Lower lobe of right lung (tissue), 2 donors: ENCODE results near the gene MGAT5B. TPM values are rescaled to one million over a fixed set of nuclear protein-coding genes. Genes with fewer than 3 reads are reported as not detected.
"Not testable (repeated sequence)": the region's sequence is repeated elsewhere in the genome, so short reads cannot be mapped to it uniquely, and the experiment has no call there.

Source experiments
- ATAC-seq, 2 donors: fragments of 200-7000 bp; cut with Tn5 transposase; one replicate each; pipeline ENCODE4 v1.9.1; 2020 to 2022; ENCODE audit warnings: mild to moderate bottlenecking in 2 of 2, moderate library complexity in 2 of 2
- DNase-seq: peaks from one replicate; pipeline ENCODE4 v3.0.0-alpha.2; 2020
- H3K27ac ChIP-seq: fragments of 200-600 bp; one replicate; pipeline ENCODE4 v1.8.0; 2022
- H3K27me3 ChIP-seq: fragments of 200-600 bp; one replicate; pipeline ENCODE4 v1.8.0; 2022; ENCODE audit warnings: low read depth
- H3K36me3 ChIP-seq: fragments of 200-600 bp; one replicate; pipeline ENCODE4 v1.8.0; 2022; ENCODE audit warnings: mild to moderate bottlenecking
- H3K4me1 ChIP-seq: fragments of 200-600 bp; one replicate; pipeline ENCODE4 v1.8.0; 2022
- H3K4me3 ChIP-seq: fragments of 200-600 bp; one replicate; pipeline ENCODE4 v1.8.0; 2022; ENCODE audit warnings: mild to moderate bottlenecking
- H3K9me3 ChIP-seq: fragments of 200-600 bp; one replicate; pipeline ENCODE4 v1.8.0; 2022
- intact Hi-C: fragments of 100-400 bp; cut with DNase I; formaldehyde crosslinking; loops from one replicate; pipeline ENCODE4 v1.11.0; 2022
- total RNA-seq: library from RNA; stranded (reverse); fragmentation: NEBNext Ultra II Directional; extraction: Animal tissue kit (Norgen Biotek cat#: 25700); gene quantifications from one replicate; pipeline ENCODE4 v1.2.1, GENCODE V29; 2021
- TF ChIP-seq, protein P1 (sequence below): fragments of 200-600 bp; IDR thresholded peaks from one replicate; pipeline ENCODE4 v1.8.0; 2022; ENCODE audit warnings: antibody characterized with exemption, mild to moderate bottlenecking
- donor health status: DM: no; HTN: yes; CAD: no; lungs with severe emphysema.

MGAT5B gene
- total RNA-seq, 1 donor from 2014 or later = 1.3 TPM

GRCh38 chr17:76974721-76975120, 106.5 kb downstream of the MGAT5B start:
- peaks cover 2% of the 10 kb centered on the region for H3K27me3 ChIP-seq
- H3K27ac ChIP-seq = no peak overlapping the region
- H3K9me3 ChIP-seq = no peaks in the 10 kb centered on the region
- intact Hi-C loops = no loop called here
- H3K4me3 ChIP-seq = no peak overlapping the region
- TF ChIP-seq, protein P1, sequence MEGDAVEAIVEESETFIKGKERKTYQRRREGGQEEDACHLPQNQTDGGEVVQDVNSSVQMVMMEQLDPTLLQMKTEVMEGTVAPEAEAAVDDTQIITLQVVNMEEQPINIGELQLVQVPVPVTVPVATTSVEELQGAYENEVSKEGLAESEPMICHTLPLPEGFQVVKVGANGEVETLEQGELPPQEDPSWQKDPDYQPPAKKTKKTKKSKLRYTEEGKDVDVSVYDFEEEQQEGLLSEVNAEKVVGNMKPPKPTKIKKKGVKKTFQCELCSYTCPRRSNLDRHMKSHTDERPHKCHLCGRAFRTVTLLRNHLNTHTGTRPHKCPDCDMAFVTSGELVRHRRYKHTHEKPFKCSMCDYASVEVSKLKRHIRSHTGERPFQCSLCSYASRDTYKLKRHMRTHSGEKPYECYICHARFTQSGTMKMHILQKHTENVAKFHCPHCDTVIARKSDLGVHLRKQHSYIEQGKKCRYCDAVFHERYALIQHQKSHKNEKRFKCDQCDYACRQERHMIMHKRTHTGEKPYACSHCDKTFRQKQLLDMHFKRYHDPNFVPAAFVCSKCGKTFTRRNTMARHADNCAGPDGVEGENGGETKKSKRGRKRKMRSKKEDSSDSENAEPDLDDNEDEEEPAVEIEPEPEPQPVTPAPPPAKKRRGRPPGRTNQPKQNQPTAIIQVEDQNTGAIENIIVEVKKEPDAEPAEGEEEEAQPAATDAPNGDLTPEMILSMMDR = no peak
- no peaks in the 10 kb centered on the region for H3K36me3 ChIP-seq
- no peak for DNase-seq
- H3K4me1 ChIP-seq = peaks cover 3% of the 10 kb centered on the region
- ATAC-seq = no peak

DNA sequence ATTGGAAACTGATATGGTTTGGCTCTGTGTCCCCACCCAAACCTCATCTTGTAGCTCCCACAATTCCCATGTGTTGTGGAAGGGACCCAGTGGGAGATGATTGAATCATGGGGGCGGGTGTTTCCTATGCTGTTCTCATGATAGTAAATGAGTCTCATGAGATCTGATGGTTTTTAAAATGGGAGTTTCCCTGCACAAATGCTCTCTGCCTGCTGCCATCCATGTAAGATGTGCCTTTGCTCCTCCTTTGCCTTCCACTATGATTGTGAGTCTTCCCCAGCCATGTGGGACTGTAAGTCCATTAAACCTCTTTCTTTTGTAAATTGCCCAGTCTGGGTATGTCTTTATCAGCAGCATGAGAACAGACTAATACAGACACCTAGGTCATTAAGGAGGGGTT, 109.8 kb downstream of the MGAT5B start:
- DNase-seq, intact Hi-C loops, ATAC-seq, H3K27me3 ChIP-seq, H3K4me3 ChIP-seq, H3K36me3 ChIP-seq, H3K4me1 ChIP-seq, H3K9me3 ChIP-seq, H3K27ac ChIP-seq: not testable (repeated sequence)

- H3K27ac ChIP-seq = no peak overlapping the region
- no peaks in the 10 kb centered on the region for H3K36me3 ChIP-seq
- DNase-seq (peak; percentile 15), ATAC-seq (no peak)
- no peak overlapping the region for H3K4me3 ChIP-seq
- no peaks in the 10 kb centered on the region for H3K9me3 ChIP-seq
- TF ChIP-seq, protein P1 = no peak
- H3K4me1 ChIP-seq = no peaks in the 10 kb centered on the region
- H3K27me3 ChIP-seq = peaks cover 7% of the 10 kb centered on the region
- intact Hi-C loops = no loop called here
Observed at GRCh38 chr17:76981545-76982295, 113.5 kb downstream of the MGAT5B start.

GRCh38 chr17:76982408-76983074, 114.3 kb downstream of the MGAT5B start:
- Histone ChIP-seq H3K9me3 (no peaks in the 10 kb centered on the region), H3K36me3 (no peaks in the 10 kb centered on the region), H3K27ac (no peak overlapping the region), H3K27me3 (peaks cover 7% of the 10 kb centered on the region), H3K4me3 (no peak overlapping the region), H3K4me1 (no peaks in the 10 kb centered on the region)
- peak; percentile 20 for DNase-seq
- intact Hi-C loops = no loop called here
- ATAC-seq = no peak
- TF ChIP-seq, protein P1 = no peak

DNA sequence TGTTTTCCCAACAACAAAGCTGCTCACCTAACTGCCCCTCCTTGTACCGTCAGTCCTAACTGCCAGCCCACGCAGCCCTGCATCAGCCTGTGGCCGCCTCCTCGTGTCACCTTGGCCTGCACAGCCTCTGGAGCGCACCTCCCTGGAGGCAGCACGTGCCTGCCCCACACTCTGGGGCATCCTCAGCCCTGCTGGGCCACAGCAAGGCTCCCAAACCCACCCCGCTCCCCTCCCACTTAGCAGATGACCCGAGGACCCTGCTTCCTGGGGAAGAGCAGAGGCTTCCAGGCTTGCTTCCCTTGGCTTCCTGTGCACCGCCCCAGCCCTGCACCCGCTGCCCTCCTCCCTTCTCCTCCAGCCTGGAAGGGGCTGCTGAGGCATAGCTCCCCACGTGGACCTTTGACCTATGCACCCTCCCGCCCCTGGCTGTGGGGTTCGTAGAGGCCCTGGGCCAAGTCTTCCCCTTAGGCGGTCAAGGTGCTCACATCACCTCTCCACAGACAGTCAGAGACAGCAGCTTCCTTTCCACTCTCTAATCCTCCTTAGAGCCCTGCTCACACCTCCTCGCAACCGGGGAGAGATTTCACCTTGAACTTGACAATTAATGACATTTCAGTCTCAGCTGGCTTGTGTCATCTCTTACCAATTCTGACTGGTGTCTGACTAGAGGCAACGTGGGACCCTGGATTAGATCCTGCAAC, 115.0 kb downstream of the MGAT5B start:
- DNase-seq = peak; percentile 43
- peak in 1 of 2 donors; percentile 22 for ATAC-seq
- H3K36me3 ChIP-seq = no peaks in the 10 kb centered on the region
- H3K27me3 ChIP-seq = peaks cover 7% of the 10 kb centered on the region
- H3K27ac ChIP-seq = no peak overlapping the region
- H3K9me3 ChIP-seq = no peaks in the 10 kb centered on the region
- TF ChIP-seq, protein P1 = no peak
- H3K4me1 ChIP-seq = no peaks in the 10 kb centered on the region
- intact Hi-C loops = no loop called here
- no peak overlapping the region for H3K4me3 ChIP-seq
